Activated CD4-positive, alpha-beta T cell treated with anti-CD3 and anti-CD28 coated beads for 1 hour (primary cell): ENCODE data around the gene NOTUM.
"Not testable (repeated sequence)": the region's sequence is repeated elsewhere in the genome, so short reads cannot be mapped to it uniquely, and the experiment has no call there.

Experiments used
- DNase-seq: peaks from one replicate; pipeline ENCODE4 v3.0.0-alpha.2; 2020

NOTUM gene

DNA sequence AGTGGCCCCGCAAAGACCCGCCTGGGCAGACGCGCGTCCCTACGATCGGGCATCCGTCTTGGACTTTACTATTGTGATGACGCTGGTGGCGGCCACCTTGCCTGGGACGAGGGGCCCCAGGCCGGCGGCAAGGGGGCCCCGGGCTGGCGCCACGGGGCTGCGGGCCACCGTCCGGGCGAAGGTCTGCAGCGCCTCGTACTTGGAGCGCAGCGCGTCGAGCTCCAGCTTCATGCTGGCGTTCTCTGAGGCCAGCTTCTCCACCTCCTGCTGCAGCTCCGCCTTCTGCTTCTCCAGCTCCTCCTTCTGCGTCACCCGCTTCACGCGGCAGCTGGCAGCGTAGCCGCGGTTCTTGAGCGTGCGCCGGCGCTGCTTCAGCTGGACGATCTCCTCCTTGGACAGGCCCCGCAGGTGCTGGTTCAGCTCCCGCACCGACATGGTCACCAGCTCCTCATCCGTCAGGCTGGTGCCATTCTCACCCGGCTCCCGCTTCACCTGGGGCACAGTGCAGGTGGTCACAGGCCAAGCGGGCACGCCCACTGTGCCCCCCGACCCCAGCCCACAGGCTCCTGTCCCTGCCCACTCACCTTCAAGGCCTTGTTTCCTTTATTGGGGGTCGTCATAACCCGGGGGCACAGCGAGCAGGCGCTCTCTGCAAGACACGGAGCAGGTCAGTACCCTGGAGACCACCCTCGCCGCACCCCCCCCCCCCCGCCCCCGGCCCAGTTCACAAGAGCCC is 38.3 kb downstream of the NOTUM start:
- no peak for DNase-seq

DNA sequence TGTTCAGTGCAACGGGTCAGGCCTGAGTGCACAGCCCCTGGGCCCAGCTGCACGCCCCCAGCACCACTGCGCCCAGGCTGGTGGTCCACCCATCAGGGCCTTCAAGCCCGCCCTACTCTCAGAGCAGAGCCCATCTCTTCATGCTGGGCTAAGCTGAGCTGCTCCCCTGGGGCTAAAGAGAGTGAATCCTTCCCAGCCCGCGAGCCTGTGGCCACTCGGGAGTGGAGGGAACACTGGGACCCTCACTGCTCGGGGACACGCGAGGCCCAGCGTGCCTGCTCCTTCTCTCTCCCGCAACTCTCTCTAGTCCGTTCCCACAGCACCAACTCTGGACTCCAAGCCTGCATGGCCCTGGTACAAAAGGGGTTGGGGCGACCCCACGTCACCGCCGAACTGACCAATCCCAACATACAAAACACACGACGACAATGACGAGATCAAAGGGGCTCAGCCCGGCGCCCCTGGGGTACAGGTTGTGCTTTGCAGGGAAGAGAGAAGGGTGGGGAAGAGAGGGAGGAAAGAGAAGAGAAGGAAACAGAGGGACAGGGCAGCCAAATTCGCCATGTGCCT is 38.9 kb downstream of the NOTUM start:
- no peak for DNase-seq

DNA sequence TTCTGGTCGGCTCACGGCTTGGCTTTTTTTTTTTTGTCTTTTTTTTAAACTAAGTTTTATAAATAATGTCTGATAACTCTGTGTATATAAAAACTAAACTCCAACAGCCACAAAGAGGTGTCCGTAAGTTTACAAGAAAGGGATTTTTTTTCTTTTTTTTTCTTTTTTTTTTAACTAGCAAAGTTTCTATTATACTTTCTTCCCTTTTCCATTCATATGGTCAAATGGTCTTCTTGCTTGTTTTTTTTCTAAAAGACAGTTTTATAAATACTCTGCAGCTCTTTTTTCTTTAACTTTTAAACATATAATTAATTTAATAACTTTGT is 39.5 kb downstream of the NOTUM start:
- no peak for DNase-seq

DNA sequence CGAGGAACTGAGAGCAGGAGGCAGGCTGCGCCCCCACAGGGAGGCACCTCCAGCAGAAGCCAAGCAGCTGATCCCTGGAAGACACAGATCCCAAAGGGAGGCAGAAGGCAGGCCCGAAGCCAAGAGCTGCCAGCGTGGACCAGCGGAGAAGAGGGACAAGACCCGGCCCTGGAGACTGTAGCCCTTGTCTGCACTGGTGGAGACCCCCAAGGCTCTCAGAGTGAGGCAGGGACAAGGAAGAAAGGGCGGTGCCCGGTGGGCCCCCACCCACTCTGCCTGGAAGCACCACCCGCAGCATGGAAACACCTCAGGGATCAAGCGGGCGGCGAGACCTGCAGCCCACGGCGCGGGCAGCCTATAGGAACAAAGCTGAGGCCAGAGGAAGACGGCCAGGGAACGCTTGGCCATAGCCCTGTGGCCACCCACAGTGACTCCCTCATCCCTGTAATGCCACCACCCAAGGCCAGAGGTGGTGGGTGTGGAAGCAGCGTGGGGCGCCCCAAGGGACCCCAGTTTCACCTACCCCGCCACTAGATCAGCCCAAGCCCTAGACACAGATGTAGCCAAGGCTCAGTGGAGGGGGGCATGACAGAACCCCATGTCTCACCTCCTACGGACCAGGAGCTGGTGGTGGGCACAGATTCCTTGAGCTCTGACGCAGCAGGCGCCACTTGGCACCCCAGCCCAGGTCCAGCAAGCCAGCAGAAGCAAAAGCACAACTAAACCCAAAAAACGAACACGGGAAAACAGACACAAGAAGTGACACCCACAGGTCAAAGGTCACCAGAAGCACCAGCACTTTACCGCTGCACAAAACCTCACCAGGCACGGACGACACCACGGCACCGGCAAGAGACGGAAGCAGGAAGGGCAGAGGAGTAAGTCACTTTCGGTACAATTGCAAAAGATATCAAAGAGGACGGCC is 40.1 kb downstream of the NOTUM start:
- no peak for DNase-seq

DNA sequence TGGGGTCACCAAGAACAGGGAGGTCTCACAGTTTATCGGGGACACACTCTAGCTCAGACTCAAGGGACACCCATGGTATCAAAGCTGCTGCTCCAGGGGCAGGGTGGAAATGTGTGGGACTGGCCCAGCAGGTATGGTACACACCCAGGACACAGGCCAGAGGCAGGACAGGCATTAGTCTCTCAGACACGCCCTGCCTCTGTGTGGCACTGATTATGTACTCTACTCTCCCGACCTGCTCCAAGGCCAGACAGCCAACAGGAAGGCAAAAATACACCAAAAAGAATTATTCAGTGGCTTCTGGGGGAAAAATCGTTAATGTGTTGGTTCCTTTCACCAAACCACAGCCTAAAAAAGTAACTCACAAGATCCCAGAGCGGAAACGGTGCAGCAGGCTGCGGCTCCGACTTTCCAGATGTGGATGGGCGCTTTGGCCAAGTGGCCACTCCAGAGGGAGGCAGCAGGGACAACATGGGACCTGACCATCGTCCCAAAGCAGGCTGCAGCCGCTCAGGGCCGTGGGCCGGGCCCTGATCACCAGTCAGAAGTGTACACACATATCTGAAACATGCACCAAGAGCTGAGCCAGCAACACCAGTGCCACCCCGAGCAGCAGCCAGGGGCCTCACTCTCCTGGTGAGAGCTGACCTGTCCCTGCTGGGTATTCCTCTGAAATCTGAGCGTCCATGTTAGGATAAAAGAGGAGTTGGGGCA is 42.0 kb downstream of the NOTUM start:
- no peak for DNase-seq

DNA sequence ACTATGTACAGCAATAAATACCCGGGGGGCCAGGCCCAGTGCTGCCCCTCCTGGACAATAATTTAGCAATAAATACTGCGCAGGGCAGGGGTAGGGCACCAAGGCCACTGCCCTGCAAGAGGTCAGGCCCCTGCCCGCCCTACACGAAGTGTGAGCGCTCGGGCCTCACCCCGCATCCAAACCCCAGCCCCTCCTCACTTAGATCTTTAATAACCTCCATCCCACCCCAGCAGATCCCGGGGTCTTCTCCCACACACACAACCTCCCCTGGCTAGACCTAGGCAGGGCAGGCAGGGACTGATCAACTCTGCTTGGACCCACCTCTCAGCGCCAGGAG is 42.7 kb downstream of the NOTUM start:
- DNase-seq: not testable (repeated sequence)

DNA sequence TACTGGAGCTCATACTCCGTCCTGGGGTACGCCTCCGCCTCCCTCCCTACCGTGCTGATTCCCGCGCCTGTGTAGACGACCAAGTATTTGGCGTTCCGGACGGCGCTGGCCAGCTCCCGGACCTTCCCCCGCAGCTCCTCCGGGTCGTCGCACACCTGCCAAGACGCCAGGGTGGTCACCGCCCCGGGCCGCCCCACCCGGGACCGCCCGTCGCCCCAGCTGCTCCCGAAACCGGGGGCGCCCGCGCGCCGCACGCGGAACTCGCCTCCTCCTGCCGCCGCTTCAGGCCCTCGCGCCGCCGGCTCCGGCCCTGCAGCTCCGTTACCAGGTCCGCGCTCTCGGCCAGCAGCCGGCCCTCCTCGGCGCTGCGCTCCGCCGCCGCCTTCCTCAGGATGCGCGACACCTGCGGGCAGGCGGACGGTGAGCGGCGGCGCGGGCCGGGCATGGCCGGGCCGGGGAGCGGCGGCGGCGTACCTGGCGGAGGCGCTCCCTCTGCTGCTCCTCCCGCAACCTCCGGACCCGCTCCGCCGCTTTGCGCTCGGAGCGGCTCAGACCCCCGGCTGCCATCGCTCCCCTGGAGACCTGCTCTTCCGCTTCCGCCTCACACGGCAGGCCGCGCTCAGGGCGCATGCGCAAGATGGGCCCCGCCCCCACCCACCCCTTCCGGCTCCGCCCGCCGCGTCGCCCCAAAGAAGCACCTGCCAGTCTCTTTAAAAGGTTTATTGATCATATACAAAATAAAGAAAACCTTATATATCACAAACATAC is 43.2 kb downstream of the NOTUM start, which contains the start of gene SIRT7:
Gene SIRT7, minus strand, starts transcription at position 612 of the 768 bp plus-strand sequence. Its CDS starts 45 bp downstream, at position 567.
- DNase-seq: peak; percentile 79

DNA sequence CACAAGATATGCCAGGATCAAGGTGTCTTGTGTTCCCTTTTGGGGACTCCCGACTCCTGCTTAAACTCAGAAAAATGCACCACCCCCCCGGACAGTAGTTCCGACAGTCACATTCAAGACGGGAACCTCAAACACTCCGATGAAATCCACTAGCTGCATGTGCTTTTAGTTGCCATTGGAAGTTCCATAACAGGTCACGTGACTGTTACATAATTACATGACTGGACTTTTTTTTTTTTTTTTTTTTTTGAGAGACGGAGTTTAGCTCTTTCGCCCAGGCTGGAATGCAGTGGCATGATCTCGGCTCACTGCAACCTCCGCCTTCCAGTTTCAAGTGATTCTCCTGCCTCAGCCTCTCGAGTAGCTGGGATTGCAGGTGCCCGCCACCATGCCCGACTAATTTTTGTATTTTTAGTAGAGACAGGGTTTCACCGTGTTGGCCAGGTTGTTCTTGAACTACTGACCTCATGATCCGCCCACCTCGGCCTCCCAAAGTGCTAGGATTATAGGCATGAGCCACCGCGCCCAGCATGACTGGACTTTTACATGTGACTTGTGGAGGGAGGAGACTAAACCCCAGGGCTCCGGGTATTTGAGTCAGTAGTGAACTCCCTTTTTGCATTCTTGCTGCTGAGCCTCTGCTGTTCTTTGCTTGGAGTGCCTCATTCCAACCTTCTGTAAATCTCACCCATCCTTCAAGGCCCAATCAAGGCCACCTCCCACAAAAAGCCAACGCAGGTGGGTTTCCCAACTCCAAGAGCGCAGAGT is 44.6 kb downstream of the NOTUM start:
- DNase-seq: no peak

DNA sequence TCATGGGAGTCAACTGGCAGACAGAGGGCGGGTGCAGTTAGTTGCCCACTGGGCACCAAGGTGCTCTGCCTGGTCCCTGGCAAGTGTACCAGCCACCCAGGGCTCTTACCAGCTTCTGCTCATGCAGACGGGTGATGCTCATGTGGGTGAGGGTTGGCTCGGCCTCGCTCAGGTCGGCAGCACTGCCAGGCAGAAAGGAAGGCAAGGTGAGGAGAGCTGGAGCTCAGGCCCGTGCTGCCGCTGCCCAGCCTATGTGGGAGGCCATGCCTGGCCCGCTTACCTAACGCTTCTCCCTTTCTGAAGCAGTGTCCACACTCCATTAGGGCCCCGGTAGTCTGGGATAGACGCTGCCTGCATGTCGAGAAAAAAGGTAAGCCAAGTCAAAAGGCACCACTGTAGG is 45.7 kb downstream of the NOTUM start:
- DNase-seq: no peak

DNA sequence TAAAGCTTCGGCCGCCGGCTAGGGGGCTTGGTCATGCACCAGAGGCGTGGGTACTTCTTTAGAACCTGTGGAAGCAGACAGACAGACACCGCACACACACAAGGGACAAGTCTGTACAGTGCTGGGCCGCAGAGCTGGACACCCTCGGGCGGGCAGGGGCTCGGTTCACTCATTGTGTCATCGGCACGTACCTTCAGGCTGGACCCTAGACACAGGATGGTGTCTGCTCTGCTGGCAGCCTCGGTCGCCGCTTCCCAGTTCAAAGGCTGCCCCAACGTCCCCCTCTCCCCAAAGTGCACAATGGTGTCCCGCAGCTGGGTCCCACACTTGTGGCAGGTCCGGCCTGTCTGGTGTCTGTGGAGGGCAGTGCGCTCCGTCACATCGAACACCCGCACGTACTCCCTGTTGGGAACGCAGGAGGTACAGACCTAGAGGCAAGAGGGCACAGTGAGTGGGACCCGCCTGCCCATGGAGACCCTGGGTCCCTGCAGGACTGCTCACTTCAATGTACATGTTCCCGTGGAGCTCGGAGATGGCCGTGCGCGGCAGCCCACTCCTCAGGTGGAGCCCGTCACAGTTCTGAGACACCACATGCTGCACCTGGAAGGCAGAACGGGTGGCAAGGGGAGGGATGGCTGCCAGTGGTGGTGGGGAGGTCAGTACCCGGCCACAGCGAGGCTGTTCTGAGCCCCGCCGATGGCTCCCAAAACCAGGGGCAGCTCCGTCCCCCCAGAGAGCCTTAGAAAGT is 46.7 kb downstream of the NOTUM start:
- DNase-seq: no peak

DNA sequence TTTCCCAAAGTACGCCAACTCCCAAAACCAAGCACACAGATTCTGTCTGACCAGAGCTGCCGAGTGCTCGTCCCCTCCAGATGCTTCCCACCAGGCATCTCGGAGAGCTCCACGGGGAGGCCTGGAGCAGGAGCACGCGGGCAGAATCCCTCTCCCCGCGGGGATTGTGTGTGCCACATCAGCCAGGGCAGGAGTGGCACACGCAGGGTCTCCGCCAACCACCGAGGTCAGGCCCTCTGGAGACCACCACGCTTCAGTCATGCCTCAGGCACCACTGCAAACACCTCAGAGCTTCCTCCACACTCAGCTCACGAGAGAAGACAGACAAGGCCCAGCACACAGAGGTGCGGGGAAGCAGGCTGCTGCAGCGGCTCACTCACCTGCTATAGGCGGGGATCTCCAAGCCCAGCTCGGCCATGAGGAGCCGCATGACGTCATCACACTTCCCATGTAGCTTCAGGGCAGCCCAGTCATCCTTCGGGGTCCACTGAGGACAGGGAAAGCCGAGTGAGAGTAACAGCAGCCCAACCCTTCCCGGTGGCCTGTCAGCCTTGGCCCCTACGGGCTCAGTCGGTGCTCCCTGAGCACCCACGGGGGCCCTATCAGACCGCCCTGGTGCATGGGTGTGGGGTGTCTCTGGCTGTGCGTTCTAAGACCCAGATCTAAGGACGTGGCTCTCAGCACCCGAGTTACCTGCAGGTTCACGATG is 47.4 kb downstream of the NOTUM start:
- DNase-seq: no peak

DNA sequence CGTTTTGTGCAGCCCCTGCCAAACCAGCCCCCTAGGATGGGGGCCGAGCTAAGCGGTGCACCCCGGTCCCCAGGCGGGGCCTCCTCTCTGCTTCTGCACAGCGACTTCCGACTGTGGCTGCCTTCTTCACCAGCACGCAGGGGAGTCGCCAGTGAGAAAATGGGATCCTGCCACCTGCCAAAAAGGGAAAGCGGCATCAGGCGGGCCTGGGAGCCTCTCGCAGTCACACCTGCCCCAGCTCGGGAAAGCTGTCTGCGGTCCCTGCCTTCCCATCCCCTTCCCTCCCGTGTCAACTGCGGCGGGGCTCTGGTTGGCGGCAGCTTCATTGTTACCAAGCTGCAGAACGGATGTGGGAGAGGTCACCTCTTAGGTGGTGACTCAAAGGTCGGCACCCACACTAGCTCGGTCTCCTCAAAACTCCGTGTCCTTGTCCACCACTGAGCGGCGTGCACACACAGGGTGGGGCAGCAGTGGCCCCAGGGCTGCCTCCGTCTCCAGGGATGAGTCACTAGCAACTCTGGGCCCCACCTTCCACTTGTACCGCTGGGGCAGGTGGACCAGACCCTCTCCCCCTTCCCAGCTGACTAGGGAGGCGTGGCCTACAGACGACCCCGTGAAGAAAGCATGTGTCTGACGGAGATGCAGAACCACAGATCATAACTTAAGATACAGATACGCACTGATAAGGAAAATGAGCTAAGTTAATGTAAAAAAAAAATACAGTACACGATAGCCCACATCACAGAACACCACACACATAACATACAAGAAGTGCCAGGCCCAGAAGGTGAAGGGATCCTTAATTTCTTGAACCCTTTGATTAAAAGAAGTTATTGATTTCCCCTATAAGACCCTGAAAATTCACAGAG is 48.3 kb downstream of the NOTUM start:
- no peak for DNase-seq

DNA sequence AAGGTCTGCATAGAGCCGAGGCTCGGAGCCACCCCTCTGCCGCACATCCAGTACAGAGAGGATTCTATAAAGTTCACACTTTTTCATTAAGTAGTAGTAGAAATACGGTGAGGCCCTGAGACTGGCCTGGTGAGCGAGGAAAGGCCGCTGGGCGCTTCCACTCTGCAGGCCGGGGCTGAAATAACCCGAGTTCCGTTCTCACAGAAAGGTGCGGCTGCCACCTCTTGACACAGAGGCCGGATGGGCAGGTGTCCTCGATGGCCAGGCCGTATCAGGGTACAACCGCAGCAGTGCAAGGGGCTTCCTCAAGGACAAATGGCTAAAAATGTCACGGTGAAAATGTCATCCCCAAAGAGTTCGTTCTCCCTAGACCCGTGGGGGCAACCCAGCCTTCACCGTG is 49.0 kb downstream of the NOTUM start:
- DNase-seq: no peak

DNA sequence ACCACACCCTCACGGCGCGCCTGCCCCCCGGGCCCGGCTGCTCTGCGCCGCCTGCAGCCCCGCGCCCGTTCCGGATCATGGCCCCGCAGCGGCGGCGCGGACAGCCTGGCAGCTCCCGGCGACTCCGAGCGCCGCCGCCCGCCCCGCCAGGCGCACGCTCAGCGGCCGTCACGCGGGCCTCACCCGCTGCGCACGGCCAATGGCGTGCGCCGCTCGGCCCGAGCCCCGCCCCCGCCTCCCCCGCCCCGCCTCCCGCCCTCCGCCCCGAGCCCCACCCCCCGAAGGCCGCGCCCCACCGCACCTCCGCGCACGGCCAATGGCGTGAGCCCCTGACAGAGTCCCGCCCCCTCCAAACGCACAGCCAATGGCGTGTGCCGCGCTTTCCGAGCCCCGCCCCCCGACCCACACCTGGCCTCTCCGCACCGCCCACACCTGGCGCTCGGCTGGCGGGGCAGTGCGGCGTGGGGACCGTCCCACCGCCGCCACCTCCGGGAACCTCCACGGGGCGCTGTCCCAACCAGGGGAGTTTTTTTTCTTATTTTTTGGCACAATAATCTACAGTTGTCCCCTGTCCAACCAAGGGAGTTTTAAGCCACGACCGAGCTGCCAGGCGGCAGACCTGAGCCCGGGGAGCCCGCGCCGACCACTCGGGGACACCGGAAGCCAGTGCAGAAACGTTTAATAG is 49.6 kb downstream of the NOTUM start, which contains the start of gene PCYT2:
Gene PCYT2, minus strand, starts transcription at position 123 of the 685 bp plus-strand sequence. Its CDS starts 44 bp downstream, at position 79.
- DNase-seq: peak; percentile 89

DNA sequence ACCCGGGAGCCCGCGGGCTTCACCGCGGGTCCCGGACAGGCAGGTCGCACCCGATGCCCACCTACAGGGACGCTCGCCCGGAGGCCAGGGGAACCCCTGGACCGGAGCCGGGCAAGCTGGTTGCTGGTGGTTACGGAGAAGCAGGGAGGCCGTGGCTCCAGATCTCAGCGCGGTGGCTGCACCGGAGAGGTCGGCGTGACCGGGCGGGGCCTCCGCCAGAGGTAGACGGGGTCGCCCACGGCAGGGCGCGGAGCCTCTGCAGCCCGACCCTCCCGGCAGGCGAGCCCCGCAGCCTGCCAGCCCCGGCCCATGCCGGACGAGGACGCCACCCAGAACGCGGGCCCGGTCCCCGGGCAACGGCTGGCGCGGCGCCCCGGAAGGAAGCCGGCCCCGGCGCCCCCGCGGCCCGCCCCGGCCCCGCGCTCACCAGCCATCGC is 50.1 kb downstream of the NOTUM start:
- no peak for DNase-seq

DNA sequence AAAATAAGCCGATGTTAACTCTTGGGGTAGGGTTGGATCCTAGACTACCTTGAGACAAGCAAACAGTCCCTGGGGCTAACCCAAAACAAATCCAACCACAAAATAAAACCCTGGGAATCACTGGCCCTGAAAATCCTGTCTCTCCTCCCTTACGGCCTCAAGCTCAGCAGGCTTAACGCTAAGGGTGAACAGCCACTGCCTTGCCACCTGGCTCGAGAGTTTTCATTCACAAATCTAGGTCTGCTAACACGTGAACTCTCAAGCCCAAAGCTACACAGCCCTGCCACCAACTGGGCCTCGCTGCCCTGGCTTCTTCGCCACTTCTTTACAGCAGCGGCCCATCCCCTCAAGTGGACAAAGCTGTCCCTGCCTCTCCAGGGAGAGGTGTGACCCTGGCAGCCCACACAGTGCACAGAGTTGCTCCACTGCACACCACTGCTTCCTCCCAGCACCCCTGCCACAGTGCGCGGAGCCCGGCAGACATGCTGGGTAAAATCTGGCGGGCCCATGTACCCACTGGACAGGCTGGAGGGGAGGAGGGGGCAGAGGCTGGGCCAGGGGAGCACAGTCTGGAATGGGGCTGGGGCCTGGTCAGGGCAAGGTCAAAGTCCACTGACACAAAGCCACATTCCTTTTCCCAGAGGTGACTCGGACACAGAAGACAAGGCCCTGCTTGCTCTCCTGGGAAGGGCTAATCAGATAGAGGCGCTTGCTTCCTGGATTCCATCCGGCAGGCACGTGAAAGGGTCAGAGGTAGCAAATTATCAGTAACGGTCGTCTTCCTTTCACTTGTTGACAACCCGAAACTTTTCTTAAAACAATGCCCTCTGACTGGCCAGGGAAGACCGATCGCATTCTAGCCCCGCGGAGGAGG is 50.8 kb downstream of the NOTUM start:
- no peak for DNase-seq

DNA sequence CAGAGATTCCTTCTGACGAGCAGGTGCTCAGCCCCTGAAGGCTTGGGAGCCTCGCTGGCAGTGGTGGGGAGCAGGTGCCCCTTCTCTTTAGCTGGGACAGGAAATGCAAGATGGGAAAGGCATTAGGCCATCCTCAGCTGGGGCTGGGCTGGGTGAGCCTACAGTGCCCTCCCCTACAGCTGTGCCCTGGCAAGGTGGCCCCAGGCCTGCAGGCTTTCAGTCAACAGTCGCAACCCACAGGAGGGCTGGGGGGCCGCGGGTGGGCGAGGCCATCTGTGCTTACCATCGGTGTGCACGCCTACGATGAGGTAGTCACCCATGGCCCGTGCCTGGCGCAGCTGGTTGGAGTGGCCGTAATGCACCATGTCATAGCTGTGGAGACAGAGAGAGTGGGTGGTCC is 51.8 kb downstream of the NOTUM start:
- no peak for DNase-seq
